ENCODE data around the gene PAFAH1B2. TPM values are rescaled to one million over a fixed set of nuclear protein-coding genes. Genes with fewer than 3 reads are reported as not detected.

The PAFAH1B2 gene
- total and polyA plus RNA-seq, 10 of the 15 experiments (the other 5 are each of a cell fraction or from before 2014, with no cell fraction given) = 17.6 to 64.8 (median 47.6) TPM

DNA sequence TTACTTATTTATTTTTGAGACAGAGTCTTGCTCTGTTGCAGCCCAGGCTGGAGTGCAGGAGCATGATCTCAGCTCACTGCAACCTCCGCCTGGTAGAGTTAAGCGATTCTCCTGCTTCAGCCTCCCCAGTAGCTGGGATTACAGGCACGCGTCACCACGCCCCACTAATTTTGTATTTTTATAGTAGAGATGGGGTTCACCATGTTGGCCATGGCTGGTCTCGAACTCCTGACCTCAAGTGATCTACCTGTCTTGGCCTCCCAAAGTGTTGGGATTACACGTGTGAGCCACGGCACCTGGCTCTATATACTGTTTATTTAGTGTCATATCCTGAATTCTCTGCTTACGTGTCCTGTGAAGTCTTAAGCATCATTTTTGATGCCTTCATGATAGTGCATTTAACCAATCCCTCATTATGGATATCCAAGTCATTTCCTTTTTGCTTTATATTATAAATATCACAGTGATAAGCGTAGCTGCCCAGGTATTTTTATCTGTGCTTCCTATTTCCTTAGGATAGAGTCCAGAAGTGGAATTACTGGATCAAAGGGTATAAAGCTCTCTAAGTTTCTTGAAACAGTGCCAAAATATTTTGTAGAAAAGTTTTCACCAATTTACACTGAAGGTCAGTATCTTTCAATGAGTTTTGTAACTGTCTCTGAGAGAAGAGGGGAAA is 33.6 kb downstream of the PAFAH1B2 start:
- CTCF ChIA-PET = interaction anchor here (0.7 to 10.3 kb wide), 8 partner anchors 9 to 390 kb away, joined by 3 to 422 read pairs (median 12); partner anchors contain the start of genes APOA5, PAFAH1B2, PCSK7 and RNF214
- H2AFZ ChIP-seq (ENCODE audit: control insufficient read depth, low read depth, low read length) = no peak overlapping the region; the same call in 1 of the 2 replicates
- no peak for DNase-seq (ENCODE audit: low read depth, low spot score)
- peak overlapping the region; percentile 87 for H3K9ac ChIP-seq (ENCODE audit: control insufficient read depth, insufficient read depth, low read length)
- no TSS peak for BruUV-seq (replicated peaks)
- FAIRE-seq = no peak
- intact Hi-C loops (cut with micrococcal nuclease; ENCODE audit: unreplicated experiment) = loop anchor here (1.0 kb wide), 1 partner anchor 32 kb away; no protein-coding TSS in a partner anchor
- H3K27ac ChIP-seq (ENCODE audit: control insufficient read depth, insufficient read depth) = no peak overlapping the region
- peak overlapping the region; percentile 90 for H3K4me3 ChIP-seq
- 85% methylated on average over 10 of the region's 10 CpGs for WGBS (ENCODE audit: insufficient coverage, insufficient replicate concordance, low lambda C conversion rate, missing lambda C conversion rate)
- peak overlapping the region; percentile 90 for H3K4me2 ChIP-seq (ENCODE audit: control insufficient read depth, insufficient read depth)
- H3K27me3 ChIP-seq (replicated peaks in 1 of 2; ENCODE audit: control insufficient read depth in 2 of 2, insufficient read depth in 2 of 2, low read length in 1 of 2) = no peaks in the 10 kb centered on the region
- SMC1A ChIA-PET (ENCODE audit: uncharacterized antibody, unreplicated experiment) = interaction anchor here (1.2 to 6.9 kb wide), 7 partner anchors 8 to 72 kb away, joined by 4 to 187 read pairs (median 7); partner anchors contain the start of genes PAFAH1B2, PCSK7 and RNF214
- peaks cover 15% of the 10 kb centered on the region for H3K4me1 ChIP-seq (ENCODE audit: control insufficient read depth, insufficient read depth, low read length)
- in situ Hi-C loops (cut with MboI) = no loop called here
- H3K79me2 ChIP-seq (ENCODE audit: control insufficient read depth, insufficient read depth, low read length) = peaks cover 8% of the 10 kb centered on the region
- RAD21 ChIA-PET (ENCODE audit: unreplicated experiment) = interaction anchor here (0.8 to 6.9 kb wide), 7 partner anchors 17 to 323 kb away, joined by 3 to 159 read pairs (median 5); partner anchors contain the start of genes PAFAH1B2, PCSK7 and RNF214
- H3K9me3 ChIP-seq (replicated peaks; ENCODE audit: control insufficient read depth, insufficient read depth, low read length) = no peaks in the 10 kb centered on the region
- ATAC-seq = no peak
- no peaks in the 10 kb centered on the region for H4K20me1 ChIP-seq (ENCODE audit: control insufficient read depth, insufficient read depth)
- TF ChIP-seq EED (IDR thresholded peaks at IDR 0.05; ENCODE audit: low read depth) (no peak), MYC (IDR thresholded peaks at IDR 0.05; ENCODE audit: insufficient read depth, insufficient read length, insufficient replicate concordance, low read length, severe bottlenecking) (no peak), WRNIP1 (IDR thresholded peaks at IDR 0.05; ENCODE audit: borderline replicate concordance, low read depth, low read length) (no peak), EZH2 (IDR thresholded peaks at IDR 0.05; ENCODE audit: borderline replicate concordance, control insufficient read depth, low read depth, low read length) (no peak), MTA3 (IDR thresholded peaks at IDR 0.05; ENCODE audit: borderline replicate concordance, low read length) (no peak), RCOR1 (conservative IDR thresholded peaks at IDR 0.05; ENCODE audit: low read depth, low read length) (no peak), NFYB (IDR thresholded peaks at IDR 0.05; ENCODE audit: insufficient read depth, low read depth, low read length) (no peak), SIN3A (IDR thresholded peaks at IDR 0.05; ENCODE audit: low read depth, low read length) (no peak), SRF (IDR thresholded peaks at IDR 0.05; ENCODE audit: low read depth in 2 of 2, low read length in 2 of 2) (no peak), TCF3 (IDR thresholded peaks at IDR 0.05; ENCODE audit: borderline replicate concordance, insufficient read depth, low read depth, low read length) (no peak), PAX8 (IDR thresholded peaks at IDR 0.05) (no peak), CBFB (IDR thresholded peaks at IDR 0.05; ENCODE audit: low read depth) (no peak)
- TF ChIP-seq, protein P1, sequence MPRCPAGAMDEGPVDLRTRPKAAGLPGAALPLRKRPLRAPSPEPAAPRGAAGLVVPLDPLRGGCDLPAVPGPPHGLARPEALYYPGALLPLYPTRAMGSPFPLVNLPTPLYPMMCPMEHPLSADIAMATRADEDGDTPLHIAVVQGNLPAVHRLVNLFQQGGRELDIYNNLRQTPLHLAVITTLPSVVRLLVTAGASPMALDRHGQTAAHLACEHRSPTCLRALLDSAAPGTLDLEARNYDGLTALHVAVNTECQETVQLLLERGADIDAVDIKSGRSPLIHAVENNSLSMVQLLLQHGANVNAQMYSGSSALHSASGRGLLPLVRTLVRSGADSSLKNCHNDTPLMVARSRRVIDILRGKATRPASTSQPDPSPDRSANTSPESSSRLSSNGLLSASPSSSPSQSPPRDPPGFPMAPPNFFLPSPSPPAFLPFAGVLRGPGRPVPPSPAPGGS (IDR thresholded peaks at IDR 0.05; ENCODE audit: borderline replicate concordance, insufficient read depth, low read depth, low read length, poor library complexity, severe bottlenecking) = no peak
- TF ChIP-seq, protein P2, sequence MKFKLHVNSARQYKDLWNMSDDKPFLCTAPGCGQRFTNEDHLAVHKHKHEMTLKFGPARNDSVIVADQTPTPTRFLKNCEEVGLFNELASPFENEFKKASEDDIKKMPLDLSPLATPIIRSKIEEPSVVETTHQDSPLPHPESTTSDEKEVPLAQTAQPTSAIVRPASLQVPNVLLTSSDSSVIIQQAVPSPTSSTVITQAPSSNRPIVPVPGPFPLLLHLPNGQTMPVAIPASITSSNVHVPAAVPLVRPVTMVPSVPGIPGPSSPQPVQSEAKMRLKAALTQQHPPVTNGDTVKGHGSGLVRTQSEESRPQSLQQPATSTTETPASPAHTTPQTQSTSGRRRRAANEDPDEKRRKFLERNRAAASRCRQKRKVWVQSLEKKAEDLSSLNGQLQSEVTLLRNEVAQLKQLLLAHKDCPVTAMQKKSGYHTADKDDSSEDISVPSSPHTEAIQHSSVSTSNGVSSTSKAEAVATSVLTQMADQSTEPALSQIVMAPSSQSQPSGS (IDR thresholded peaks at IDR 0.05; ENCODE audit: low read length) = no peak
- POLR2A ChIA-PET = interaction anchor here (0.7 to 5.5 kb wide), 11 partner anchors 12 to 391 kb away, joined by 3 to 51 read pairs (median 3); partner anchors contain the start of genes PAFAH1B2, PCSK7 and RNF214
- peaks cover 1 to 3% of the 10 kb centered on the region in 2 experiments; a peak in 3 of 4 replicates for H3K36me3 ChIP-seq (ENCODE audit: control insufficient read depth in 2 of 2, insufficient read depth in 2 of 2, low read length in 1 of 2)
